Naive thymus-derived CD4-positive, alpha-beta T cell (primary cell): ENCODE results near the gene LYRM9. TPM values are rescaled to one million over a fixed set of nuclear protein-coding genes. Genes with fewer than 3 reads are reported as not detected.

ENCODE experiments used
- ATAC-seq: fragments of 150-1000 bp; cut with Tn5 transposase; 2 replicates; pipeline ENCODE4 v1.10.0; 2021; ENCODE audit warnings: mild to moderate bottlenecking, moderate library complexity
- CTCF ChIA-PET: fragments of 350-600 bp; sonication (Branson Sonifier 250); formaldehyde crosslinking; loops from one replicate; lab custom pipeline; 2021; ENCODE audit warnings: antibody characterized with exemption; lab: Charles Lee
- POLR2A ChIA-PET: fragments of 350-600 bp; sonication (Branson Sonifier 250); formaldehyde crosslinking; loops from one replicate; lab custom pipeline; 2021; ENCODE audit warnings: antibody characterized with exemption, inconsistent platforms; lab: Charles Lee
- DNase-seq, 9 donors: peaks; one replicate each; pipeline versions ENCODE4 v3.0.0 to v3.0.0-alpha.2; 2020 to 2022; ENCODE audit warnings: mixed read lengths in 1 of 9
- H3K27ac ChIP-seq: one replicate; pipeline ENCODE4 v1.7.0; 2013; ENCODE audit warnings: mild to moderate bottlenecking, low read depth, low read length, moderate library complexity
- H3K27me3 ChIP-seq, 2 donors: one replicate each; pipeline ENCODE4 v1.7.0; 2013; ENCODE audit warnings: low read length in 2 of 2, mild to moderate bottlenecking in 2 of 2, moderate library complexity in 2 of 2; ENCODE audit not compliant: control insufficient read depth in 2 of 2, insufficient read depth in 2 of 2
- H3K36me3 ChIP-seq, 3 experiments: 1 replicate in 2 of 3; 2 replicates in 1 of 3; pipeline ENCODE4 v1.7.0; 2013; ENCODE audit warnings: low read length in 3 of 3, mild to moderate bottlenecking in 3 of 3, moderate library complexity in 1 of 3; ENCODE audit not compliant: insufficient read depth in 3 of 3, control insufficient read depth in 2 of 3
- H3K4me1 ChIP-seq, 2 donors: one replicate each; pipeline ENCODE4 v1.7.0; 2013; ENCODE audit warnings: low read length in 2 of 2, mild to moderate bottlenecking in 2 of 2, moderate library complexity in 1 of 2; ENCODE audit not compliant: control insufficient read depth in 2 of 2, insufficient read depth in 2 of 2
- H3K4me3 ChIP-seq: 2 replicates; pipeline ENCODE4 v1.7.0; 2013; ENCODE audit warnings: mild to moderate bottlenecking, low read length
- H3K9me3 ChIP-seq, 3 experiments: 1 replicate in 2 of 3; 2 replicates in 1 of 3; pipeline ENCODE4 v1.7.0; 2013; ENCODE audit warnings: low read length in 3 of 3; ENCODE audit not compliant: control insufficient read depth in 2 of 3
- H3K27ac Mint-ChIP-seq, 9 donors: one replicate each; pipeline ENCODE4 v1.8.0; 2020 to 2022; ENCODE audit warnings: mixed read lengths in 9 of 9, mild to moderate bottlenecking in 8 of 9, moderate library complexity in 5 of 9, inconsistent platforms in 2 of 9
- H3K27me3 Mint-ChIP-seq, 5 donors: one replicate each; pipeline ENCODE4 v1.8.0; 2021 to 2022; ENCODE audit warnings: mixed read lengths in 5 of 5, mild to moderate bottlenecking in 1 of 5
- H3K36me3 Mint-ChIP-seq, 5 donors: one replicate each; pipeline ENCODE4 v1.8.0; 2020 to 2022; ENCODE audit warnings: mixed read lengths in 5 of 5, mild to moderate bottlenecking in 3 of 5, inconsistent platforms in 1 of 5
- H3K4me1 Mint-ChIP-seq, 7 donors: one replicate each; pipeline ENCODE4 v1.8.0; 2020 to 2022; ENCODE audit warnings: mixed read lengths in 7 of 7, mild to moderate bottlenecking in 3 of 7, inconsistent platforms in 1 of 7
- H3K4me3 Mint-ChIP-seq, 10 donors: one replicate each; pipeline ENCODE4 v1.8.0; 2020 to 2022; ENCODE audit warnings: mild to moderate bottlenecking in 10 of 10, mixed read lengths in 10 of 10, moderate library complexity in 6 of 10, inconsistent platforms in 2 of 10
- H3K9me3 Mint-ChIP-seq, 11 donors: one replicate each; pipeline ENCODE4 v1.8.0; 2020 to 2022; ENCODE audit warnings: mixed read lengths in 11 of 11, mild to moderate bottlenecking in 4 of 11, inconsistent platforms in 1 of 11, moderate library complexity in 1 of 11
- intact Hi-C, 2 donors: fragments of 100-400 bp; cut with micrococcal nuclease; formaldehyde crosslinking; loops; one replicate each; pipeline ENCODE4 v1.15.1; 2023
- polyA plus RNA-seq, 2 donors: library from polyadenylated mRNA; unstranded; fragments of 300-500 nt; fragmentation: Illumina TruSeq; gene quantifications; one replicate each; pipeline ENCODE4 v1.2.3, GENCODE V29; 2021
- total RNA-seq, 6 experiments: library from RNA in 5 of 6; stranded (reverse) in 5 of 6; gene quantifications; 1 replicate in 5 of 6; 2 replicates in 1 of 6; pipeline ENCODE4 v1.2.3 and lab custom pipeline; 2021 to 2026

The LYRM9 gene
- total and polyA plus RNA-seq, 7 experiments from 2014 or later, result 4.2 to 33.0 (median 18.3) TPM

- Mint-ChIP-seq H3K27ac (no peak overlapping the region), H3K4me3 (no peak overlapping the region), H3K36me3 (peaks cover 0 to 8% (median 0%) of the 10 kb centered on the region in 5 donors), H3K9me3 (no peaks in the 10 kb centered on the region), H3K4me1 (peaks cover 0 to 12% (median 0%) of the 10 kb centered on the region in 7 donors), H3K27me3 (peaks cover 0 to 16% (median 4%) of the 10 kb centered on the region in 5 donors)
- H3K36me3 ChIP-seq, result no peaks in the 10 kb centered on the region
- H3K4me3 ChIP-seq, result no peak overlapping the region
- no peaks in the 10 kb centered on the region for H3K4me1 ChIP-seq
- H3K27me3 ChIP-seq, result no peaks in the 10 kb centered on the region
- ChIA-PET CTCF (interaction anchor here (0.8 kb wide), 1 partner anchor 55 kb away, joined by 3 read pairs; no protein-coding TSS in a partner anchor), POLR2A (no interaction called here)
- H3K27ac ChIP-seq, result no peak overlapping the region
- intact Hi-C loops, result no loop called here
- DNase-seq (no peak), ATAC-seq (no peak)
- no peaks in the 10 kb centered on the region for H3K9me3 ChIP-seq
Measured at GRCh38 chr17:27860971-27861664, 32.0 kb downstream of the LYRM9 start.

GRCh38 chr17:27858621-27859305 lies 34.4 kb downstream of the LYRM9 start:
- ChIA-PET CTCF (interaction anchor here (0.7 kb wide), 1 partner anchor 53 kb away, joined by 4 read pairs; no protein-coding TSS in a partner anchor), POLR2A (interaction anchor here (0.6 kb wide), 1 partner anchor 48 kb away, joined by 3 read pairs; no protein-coding TSS in a partner anchor)
- Histone ChIP-seq H3K27me3 (no peaks in the 10 kb centered on the region), H3K27ac (no peak overlapping the region), H3K36me3 (no peaks in the 10 kb centered on the region), H3K9me3 (no peaks in the 10 kb centered on the region), H3K4me3 (no peak overlapping the region), H3K4me1 (no peaks in the 10 kb centered on the region)
- H3K36me3 Mint-ChIP-seq, result peaks cover 0 to 14% (median 0%) of the 10 kb centered on the region in 5 donors
- no peaks in the 10 kb centered on the region for H3K9me3 Mint-ChIP-seq
- H3K27ac Mint-ChIP-seq, result no peak overlapping the region
- peaks cover 0 to 20% (median 5%) of the 10 kb centered on the region in 5 donors for H3K27me3 Mint-ChIP-seq
- ATAC-seq (no peak), DNase-seq (no peak)
- intact Hi-C loops, result no loop called here
- H3K4me3 Mint-ChIP-seq, result no peak overlapping the region
- peaks cover 0 to 18% (median 0%) of the 10 kb centered on the region in 7 donors for H3K4me1 Mint-ChIP-seq

- no peak for ATAC-seq
- ChIA-PET CTCF (interaction anchor here (1.1 kb wide), 1 partner anchor 23 kb away, joined by 3 read pairs; no protein-coding TSS in a partner anchor), POLR2A (no interaction called here)
- no peaks in the 10 kb centered on the region for H3K27me3 ChIP-seq
- Mint-ChIP-seq H3K27ac (peak overlapping the region in 1 of 9 donors; percentile 32), H3K27me3 (peaks cover 0 to 21% (median 4%) of the 10 kb centered on the region in 5 donors), H3K9me3 (no peaks in the 10 kb centered on the region), H3K4me3 (no peak overlapping the region), H3K4me1 (peaks cover 0 to 18% (median 0%) of the 10 kb centered on the region in 7 donors), H3K36me3 (peaks cover 0 to 14% (median 0%) of the 10 kb centered on the region in 5 donors)
- H3K9me3 ChIP-seq, result no peaks in the 10 kb centered on the region
- no peak overlapping the region for H3K4me3 ChIP-seq
- H3K27ac ChIP-seq, result no peak overlapping the region
- no peaks in the 10 kb centered on the region for H3K36me3 ChIP-seq
- DNase-seq, result no peak
- peaks cover 0 to 3% of the 10 kb centered on the region in 2 donors for H3K4me1 ChIP-seq
- intact Hi-C loops, result no loop called here
Measured at GRCh38 chr17:27856676-27857432, 36.3 kb downstream of the LYRM9 start.

- Histone ChIP-seq H3K27ac (no peak overlapping the region), H3K36me3 (no peaks in the 10 kb centered on the region), H3K4me1 (peaks cover 0 to 3% of the 10 kb centered on the region in 2 donors), H3K4me3 (no peak overlapping the region), H3K27me3 (no peaks in the 10 kb centered on the region), H3K9me3 (no peaks in the 10 kb centered on the region)
- Mint-ChIP-seq H3K27me3 (peaks cover 0 to 16% (median 3%) of the 10 kb centered on the region in 5 donors), H3K4me3 (no peak overlapping the region), H3K27ac (no peak overlapping the region), H3K9me3 (no peaks in the 10 kb centered on the region), H3K4me1 (peaks cover 0 to 18% (median 0%) of the 10 kb centered on the region in 7 donors), H3K36me3 (peaks cover 0 to 9% (median 0%) of the 10 kb centered on the region in 5 donors)
- intact Hi-C loops, result no loop called here
- ChIA-PET POLR2A (interaction anchor here (1.3 kb wide), 1 partner anchor 47 kb away, joined by 4 read pairs; no protein-coding TSS in a partner anchor), CTCF (no interaction called here)
- DNase-seq (no peak), ATAC-seq (no peak)
Measured at GRCh38 chr17:27855454-27855853, 37.7 kb downstream of the LYRM9 start.

- Histone ChIP-seq H3K4me3 (no peak overlapping the region), H3K27ac (no peak overlapping the region), H3K27me3 (no peaks in the 10 kb centered on the region), H3K4me1 (peaks cover 0 to 3% of the 10 kb centered on the region in 2 donors), H3K36me3 (no peaks in the 10 kb centered on the region), H3K9me3 (no peaks in the 10 kb centered on the region)
- Mint-ChIP-seq H3K9me3 (no peaks in the 10 kb centered on the region), H3K4me1 (peaks cover 0 to 18% (median 0%) of the 10 kb centered on the region in 7 donors), H3K4me3 (no peak overlapping the region), H3K27me3 (peaks cover 0 to 8% (median 3%) of the 10 kb centered on the region in 5 donors), H3K27ac (no peak overlapping the region), H3K36me3 (peaks cover 0 to 5% (median 0%) of the 10 kb centered on the region in 5 donors)
- intact Hi-C loops, result no loop called here
- ChIA-PET POLR2A (no interaction called here), CTCF (no interaction called here)
- no peak for DNase-seq
- no peak for ATAC-seq
Measured at GRCh38 chr17:27854163-27854562, 39.0 kb downstream of the LYRM9 start.

- POLR2A ChIA-PET, result no interaction called here
- Mint-ChIP-seq H3K27ac (no peak overlapping the region), H3K4me3 (no peak overlapping the region), H3K4me1 (peaks cover 0 to 15% (median 0%) of the 10 kb centered on the region in 7 donors), H3K36me3 (peaks cover 0 to 5% (median 0%) of the 10 kb centered on the region in 5 donors), H3K9me3 (no peaks in the 10 kb centered on the region), H3K27me3 (peaks cover 0 to 15% (median 3%) of the 10 kb centered on the region in 5 donors)
- H3K9me3 ChIP-seq, result no peaks in the 10 kb centered on the region
- peaks cover 0 to 3% of the 10 kb centered on the region in 2 donors for H3K4me1 ChIP-seq
- intact Hi-C loops, result no loop called here
- H3K27me3 ChIP-seq, result no peaks in the 10 kb centered on the region
- no peaks in the 10 kb centered on the region for H3K36me3 ChIP-seq
- no peak for DNase-seq
- H3K27ac ChIP-seq, result no peak overlapping the region
- H3K4me3 ChIP-seq, result no peak overlapping the region
- no peak for ATAC-seq
- CTCF ChIA-PET, result no interaction called here
Measured at GRCh38 chr17:27853091-27853490, 40.1 kb downstream of the LYRM9 start.
